ENCODE measurements around the gene AMIGO3.

- TF ChIP-seq EZH2phosphoT487 (IDR thresholded peaks at IDR 0.05; ENCODE audit: insufficient read depth, low read depth) (no peak), EZH2 (IDR thresholded peaks at IDR 0.05; ENCODE audit: insufficient read depth, poor library complexity, severe bottlenecking) (no peak)
These were observed 2.7 kb downstream of the AMIGO3 start for GRCh38 chr3:49716691-49717210.

Measured in GM23248 (cell line).